GM12878 (cell line): ENCODE results near the gene SLC36A3. TPM values are rescaled to one million over a fixed set of nuclear protein-coding genes. Genes with fewer than 3 reads are reported as not detected.

Experiments
- ATAC-seq: fragments of 200-7000 bp; cut with Tn5 transposase; 3 replicates; pipeline ENCODE4 v1.9.1; 2020; ENCODE audit warnings: mild to moderate bottlenecking, moderate library complexity
- BruUV-seq: library from RNA; stranded (reverse); fragments of 400-500 nt; replicated peaks from 2 replicates; lab custom pipeline; 2021; lab: Mats Ljungman, UMichigan
- CTCF ChIA-PET: fragments of 300-600 bp; sonication (Branson Sonifier 250); formaldehyde crosslinking; extraction: SDS; loops from one replicate; lab custom pipeline; 2021; ENCODE audit warnings: inconsistent platforms; lab: Yijun Ruan, JAX
- POLR2A ChIA-PET: fragments of 350-600 bp; formaldehyde crosslinking; extraction: SDS; loops from one replicate; lab custom pipeline; 2021; ENCODE audit warnings: inconsistent platforms; lab: Charles Lee
- RAD21 ChIA-PET: fragments of 300-600 bp; sonication (Branson Sonifier 250); formaldehyde crosslinking; loops from one replicate; lab custom pipeline; 2023; ENCODE audit warnings: antibody characterized with exemption; ENCODE audit not compliant: unreplicated experiment; lab: Charles Lee
- SMC1A ChIA-PET: fragments of 300-600 bp; sonication (Branson Sonifier 250); formaldehyde crosslinking; loops from one replicate; lab custom pipeline; 2023; ENCODE audit not compliant: unreplicated experiment, uncharacterized antibody; lab: Charles Lee
- DNase-seq: peaks from one replicate; pipeline ENCODE4 v3.0.0-alpha.2; 2011; ENCODE audit warnings: low read depth, low spot score
- FAIRE-seq: peaks from 3 replicates; lab custom pipeline; 2011; peaks lifted over from hg19 to GRCh38; lab: Jason Lieb, UNC
- H2AFZ ChIP-seq: 2 replicates; pipeline ENCODE4 v1.6.0; 2011; ENCODE audit warnings: low read depth, low read length, control low read depth; ENCODE audit not compliant: control insufficient read depth
- H3K27ac ChIP-seq: 2 replicates; pipeline ENCODE4 v1.5.1; 2011; ENCODE audit warnings: control low read depth; ENCODE audit not compliant: control insufficient read depth, insufficient read depth
- H3K27me3 ChIP-seq, 2 experiments: replicated peaks in 1 of 2; 2 replicates each; pipeline versions ENCODE4 v1.6.0 to v1.6.1; 2011; ENCODE audit warnings: low read length in 1 of 2; ENCODE audit not compliant: control insufficient read depth in 2 of 2, insufficient read depth in 2 of 2
- H3K36me3 ChIP-seq, 2 experiments: 2 replicates each; pipeline ENCODE4 v1.5.1; 2011; ENCODE audit warnings: low read length in 1 of 2; ENCODE audit not compliant: control insufficient read depth in 2 of 2, insufficient read depth in 2 of 2
- H3K4me1 ChIP-seq: 2 replicates; pipeline ENCODE4 v1.6.1; 2011; ENCODE audit warnings: mild to moderate bottlenecking, low read length, moderate library complexity, mixed read lengths; ENCODE audit not compliant: control insufficient read depth, insufficient read depth
- H3K4me2 ChIP-seq: 2 replicates; pipeline ENCODE4 v1.6.0; 2011; ENCODE audit warnings: control low read depth; ENCODE audit not compliant: control insufficient read depth, insufficient read depth
- H3K4me3 ChIP-seq: fragments of 200-600 bp; sonication (generic); 2 replicates; pipeline ENCODE4 v1.5.1; 2016
- H3K79me2 ChIP-seq: 2 replicates; pipeline ENCODE4 v1.6.0; 2011; ENCODE audit warnings: low read length; ENCODE audit not compliant: control insufficient read depth, insufficient read depth
- H3K9ac ChIP-seq: 2 replicates; pipeline ENCODE4 v1.8.0; 2011; ENCODE audit warnings: low read length, control low read depth, mixed read lengths; ENCODE audit not compliant: control insufficient read depth, insufficient read depth
- H3K9me3 ChIP-seq: replicated peaks from 3 replicates; pipeline ENCODE4 v1.5.1; 2011; ENCODE audit warnings: mild to moderate bottlenecking, low read length; ENCODE audit not compliant: control insufficient read depth, insufficient read depth
- H4K20me1 ChIP-seq: 2 replicates; pipeline ENCODE4 v1.6.0; 2011; ENCODE audit not compliant: control insufficient read depth, insufficient read depth
- BCL11A ChIP-seq: IDR thresholded peaks from 2 replicates; pipeline ENCODE4 v1.6.1; 2011; ENCODE audit warnings: low read depth, low read length
- BRCA1 ChIP-seq: IDR thresholded peaks from 2 replicates; pipeline ENCODE4 v1.6.1; 2011; ENCODE audit warnings: low read depth, low read length, improper control_type of control experiment
- CEBPZ ChIP-seq: fragments of 150-350 bp; IDR thresholded peaks from 2 replicates; pipeline ENCODE4 v1.6.1; 2016; ENCODE audit warnings: low read depth, low read length
- ELK1 ChIP-seq: IDR thresholded peaks from 2 replicates; pipeline ENCODE4 v1.6.1; 2012; ENCODE audit warnings: low read depth, low read length, improper control_type of control experiment
- FOXK2 ChIP-seq: fragments of 450-650 bp; IDR thresholded peaks from 2 replicates; pipeline ENCODE4 v1.6.1; 2017; ENCODE audit warnings: mild to moderate bottlenecking, moderate library complexity
- HDGF ChIP-seq: fragments of 450-650 bp; IDR thresholded peaks from 2 replicates; pipeline ENCODE4 v1.6.1; 2016; ENCODE audit warnings: antibody characterized with exemption
- MTA2 ChIP-seq: fragments of 450-650 bp; IDR thresholded peaks from 2 replicates; pipeline ENCODE4 v1.6.1; 2016; ENCODE audit warnings: low read depth, mild to moderate bottlenecking, moderate library complexity
- SIN3A ChIP-seq: IDR thresholded peaks from 2 replicates; pipeline ENCODE4 v1.6.1; 2012; ENCODE audit warnings: low read depth, low read length, improper control_type of control experiment
- SUPT20H ChIP-seq: IDR thresholded peaks from 2 replicates; pipeline ENCODE4 v1.6.1; 2011; ENCODE audit warnings: low read depth, mild to moderate bottlenecking, low read length, moderate library complexity, borderline replicate concordance; ENCODE audit not compliant: control insufficient read depth
- TCF12 ChIP-seq: IDR thresholded peaks from 2 replicates; pipeline ENCODE4 v1.6.1; 2011; ENCODE audit warnings: low read depth, mild to moderate bottlenecking, low read length
- WGBS: methylation state at CpG from one replicate; pipeline ENCODE4 v1.1.6; 2016; ENCODE audit warnings: low lambda C conversion rate; ENCODE audit not compliant: insufficient replicate concordance, insufficient coverage; ENCODE audit errors: missing lambda C conversion rate; 5-methylcytosine and 5-hydroxymethylcytosine counted together
- in situ Hi-C: fragments of 300-500 bp; cut with MboI; formaldehyde crosslinking; loops from 9 replicates; pipeline ENCODE4 v1.14.3; 2018; ENCODE audit warnings: mixed read lengths
- intact Hi-C: fragments of 100-400 bp; cut with micrococcal nuclease; formaldehyde crosslinking; loops from one replicate; pipeline ENCODE4 v1.14.2; 2022; ENCODE audit not compliant: unreplicated experiment
- polyA plus RNA-seq, 11 experiments: library from polyadenylated mRNA; depleted of rRNA in 4 of 11; unstranded in 6 of 11; stranded (reverse) in 5 of 11; fragments of >200 nt; fragmentation: Nextera tagmentation in 4 of 11; fragmentation: Illumina TruSeq in 1 of 11; extraction: Ambion mirVana in 4 of 11; extraction: Trizol in 1 of 11; gene quantifications; 1 replicate in 1 of 11; 2 replicates in 10 of 11; pipeline versions ENCODE4 v1.2.1 to v1.2.3, GENCODE V29; 2011 to 2016; ENCODE audit warnings: inconsistent platforms in 2 of 11, missing spikeins in 2 of 11, low read depth in 1 of 11
- total RNA-seq, 4 experiments: library from RNA; depleted of rRNA in 3 of 4; stranded (reverse); fragments of >200 nt in 3 of 4; fragmentation: Illumina TruSeq in 1 of 4; extraction: Trizol in 1 of 4; gene quantifications; 2 replicates each; pipeline versions ENCODE4 v1.2.1 to v1.2.3, GENCODE V29; 2013 to 2021

SLC36A3 gene
- total and polyA plus RNA-seq, 10 of the 15 experiments (the other 5 are each of a cell fraction or from before 2014, with no cell fraction given) = 0.03 TPM; not detected in 9

- 8% methylated on average over 1 of the region's 1 CpG for WGBS
- POLR2A ChIA-PET = interaction anchor here (0.8 kb wide), 1 partner anchor 13 kb away, joined by 3 read pairs; no protein-coding TSS in a partner anchor
- Histone ChIP-seq H2AFZ (no peak overlapping the region), H3K36me3 (no peaks in the 10 kb centered on the region), H3K9me3 (no peaks in the 10 kb centered on the region), H4K20me1 (no peaks in the 10 kb centered on the region), H3K27ac (no peak overlapping the region), H3K9ac (no peak overlapping the region)
- in situ Hi-C loops (no loop called here), intact Hi-C loops (no loop called here)
- SMC1A ChIA-PET = interaction anchor here (1.1 to 2.5 kb wide), 3 partner anchors 10 to 28 kb away, joined by 3 to 8 read pairs (median 3); no protein-coding TSS in a partner anchor
- CTCF ChIA-PET = interaction anchor here (0.8 to 2.0 kb wide), 3 partner anchors 12 to 30 kb away, joined by 3 to 8 read pairs (median 4); no protein-coding TSS in a partner anchor
- BruUV-seq = no TSS peak
- ATAC-seq = no peak
- DNase-seq = no peak
- no peak for FAIRE-seq
- TF ChIP-seq FOXK2 = no peak
- TF ChIP-seq, all 136 proteins: peak for 0
- Histone ChIP-seq H3K4me2 (no peak overlapping the region), H3K4me1 (no peaks in the 10 kb centered on the region), H3K4me3 (no peak overlapping the region), H3K27me3 (no peaks in the 10 kb centered on the region), H3K79me2 (no peaks in the 10 kb centered on the region)
- RAD21 ChIA-PET = interaction anchor here (0.8 to 1.1 kb wide), 2 partner anchors 30 to 35 kb away, joined by 3 read pairs; no protein-coding TSS in a partner anchor
Measured at GRCh38 chr5:151286246-151286645, 17.3 kb downstream of the SLC36A3 start.

GRCh38 chr5:151285683-151286082, 17.9 kb downstream of the SLC36A3 start:
- Histone ChIP-seq H3K4me1 (no peaks in the 10 kb centered on the region), H3K27me3 (no peaks in the 10 kb centered on the region), H3K79me2 (no peaks in the 10 kb centered on the region), H3K9ac (no peak overlapping the region), H3K4me2 (no peak overlapping the region), H3K27ac (no peak overlapping the region), H3K9me3 (no peaks in the 10 kb centered on the region), H3K4me3 (no peak overlapping the region), H2AFZ (no peak overlapping the region), H4K20me1 (no peaks in the 10 kb centered on the region), H3K36me3 (no peaks in the 10 kb centered on the region)
- in situ Hi-C loops = no loop called here
- CTCF ChIA-PET = interaction anchor here (0.8 to 2.0 kb wide), 4 partner anchors 13 to 31 kb away, joined by 3 to 8 read pairs (median 4); no protein-coding TSS in a partner anchor
- BruUV-seq = no TSS peak
- DNase-seq (no peak), FAIRE-seq (no peak), ATAC-seq (no peak)
- SMC1A ChIA-PET = interaction anchor here (0.9 to 2.5 kb wide), 4 partner anchors 10 to 122 kb away, joined by 3 to 8 read pairs (median 3); no protein-coding TSS in a partner anchor
- WGBS = 92% methylated on average over 5 of the region's 5 CpGs
- POLR2A ChIA-PET = interaction anchor here (0.8 kb wide), 1 partner anchor 12 kb away, joined by 3 read pairs; no protein-coding TSS in a partner anchor
- RAD21 ChIA-PET = interaction anchor here (1.1 kb wide), 1 partner anchor 30 kb away, joined by 3 read pairs; no protein-coding TSS in a partner anchor
- intact Hi-C loops = no loop called here
- no peak for TF ChIP-seq SIN3A
- TF ChIP-seq SUPT20H = no peak
- no peak for TF ChIP-seq CEBPZ
- no peak for TF ChIP-seq HDGF
- no peak for TF ChIP-seq ELK1
- no peak for TF ChIP-seq MTA2
- no peak for TF ChIP-seq BRCA1
- no peak for TF ChIP-seq TCF12
- no peak for TF ChIP-seq BCL11A
